H1 (cell line): ENCODE measurements around the gene AFF2. TPM values are rescaled to one million over a fixed set of nuclear protein-coding genes. Genes with fewer than 3 reads are reported as not detected.

Source experiments
- CTCF ChIA-PET: fragments of 300-600 bp; sonication (Branson Sonifier 250); formaldehyde crosslinking; loops from one replicate; lab custom pipeline; 2021; ENCODE audit not compliant: partially characterized antibody; lab: Charles Lee
- POLR2A ChIA-PET: fragments of 300-600 bp; sonication (Branson Sonifier 250); formaldehyde crosslinking; loops from one replicate; lab custom pipeline; 2021; ENCODE audit warnings: inconsistent platforms; ENCODE audit not compliant: partially characterized antibody; lab: Charles Lee
- DNase-seq, 2 experiments: peaks; one replicate each; pipeline versions ENCODE4 v3.0.0 to v3.0.0-alpha.2; 2010 to 2022; ENCODE audit warnings: low spot score in 2 of 2, low read depth in 1 of 2, mixed read lengths in 1 of 2
- FAIRE-seq: peaks from 2 replicates; lab custom pipeline; 2011; peaks lifted over from hg19 to GRCh38; lab: Jason Lieb, UNC
- H2AFZ ChIP-seq: 2 replicates; pipeline ENCODE4 v1.8.1; 2012; ENCODE audit warnings: low read length, inconsistent platforms
- H2AK5ac ChIP-seq: 2 replicates; pipeline ENCODE4 v1.6.1; 2013; ENCODE audit warnings: low read depth, low read length
- H2BK120ac ChIP-seq: replicated peaks from 2 replicates; pipeline ENCODE3; 2013; ENCODE audit warnings: low read depth, low read length, inconsistent platforms
- H2BK12ac ChIP-seq: 2 replicates; pipeline ENCODE4 v1.6.1; 2013; ENCODE audit warnings: low read depth, low read length
- H2BK15ac ChIP-seq: 2 replicates; pipeline ENCODE4 v1.6.1; 2013; ENCODE audit warnings: low read length
- H2BK20ac ChIP-seq: 2 replicates; pipeline ENCODE4 v1.6.1; 2013; ENCODE audit warnings: low read length
- H2BK5ac ChIP-seq: 2 replicates; pipeline ENCODE4 v1.6.1; 2013; ENCODE audit warnings: low read depth, low read length
- H3K14ac ChIP-seq: 2 replicates; pipeline ENCODE4 v1.6.1; 2013; ENCODE audit warnings: inconsistent platforms; ENCODE audit not compliant: insufficient read length
- H3K18ac ChIP-seq: 2 replicates; pipeline ENCODE4 v1.6.1; 2013; ENCODE audit warnings: low read length; ENCODE audit errors: extremely low read depth
- H3K23ac ChIP-seq: 2 replicates; pipeline ENCODE4 v1.6.1; 2013; ENCODE audit warnings: inconsistent platforms; ENCODE audit not compliant: insufficient read length
- H3K23me2 ChIP-seq: 2 replicates; pipeline ENCODE4 v1.6.1; 2013; ENCODE audit warnings: low read depth, low read length
- H3K27ac ChIP-seq: 2 replicates; pipeline ENCODE4 v1.6.1; 2011; ENCODE audit warnings: low read depth, low read length, inconsistent platforms
- H3K27me3 ChIP-seq, 4 experiments: replicated peaks in 1 of 4; 1 replicate in 1 of 4; 2 replicates in 3 of 4; pipeline versions ENCODE4 v1.6.1 to v1.8.1; 2011 to 2013; ENCODE audit warnings: low read length in 3 of 4, mild to moderate bottlenecking in 3 of 4, inconsistent platforms in 2 of 4, mixed read lengths in 2 of 4, moderate library complexity in 1 of 4; ENCODE audit not compliant: control insufficient read depth in 3 of 4, insufficient read depth in 3 of 4; ENCODE audit errors: extremely low read depth in 1 of 4
- H3K36me3 ChIP-seq, 4 experiments: 2 replicates each; pipeline versions ENCODE4 v1.6.1 to v1.8.1; 2011 to 2013; ENCODE audit warnings: mild to moderate bottlenecking in 4 of 4, low read length in 3 of 4, moderate library complexity in 2 of 4, control low read depth in 1 of 4, inconsistent platforms in 1 of 4; ENCODE audit not compliant: insufficient read depth in 4 of 4, control insufficient read depth in 2 of 4
- H3K4ac ChIP-seq: replicated peaks from 2 replicates; pipeline ENCODE3; 2013; ENCODE audit warnings: low read length, low read depth, mixed read lengths, inconsistent platforms; ENCODE audit not compliant: insufficient read length
- H3K4me1 ChIP-seq, 4 experiments: replicated peaks in 1 of 4; 1 replicate in 1 of 4; 2 replicates in 3 of 4; pipeline versions ENCODE4 v1.6.1 to v1.8.1; 2011 to 2013; ENCODE audit warnings: low read length in 3 of 4, inconsistent platforms in 2 of 4, mixed read lengths in 1 of 4; ENCODE audit not compliant: insufficient read depth in 4 of 4, control insufficient read depth in 3 of 4
- H3K4me2 ChIP-seq, 2 experiments: 2 replicates each; pipeline versions ENCODE4 v1.6.1 to v1.8.1; 2011 to 2013; ENCODE audit warnings: low read depth in 2 of 2, low read length in 2 of 2, control low read depth in 1 of 2, inconsistent platforms in 1 of 2, mild to moderate bottlenecking in 1 of 2; ENCODE audit not compliant: insufficient read depth in 1 of 2
- H3K4me3 ChIP-seq, 4 experiments: fragments of 200-600, 300-600 bp in 1 of 4; sonication (generic), shearing (Covaris generic), sonication (Bioruptor Twin) in 1 of 4; 2 replicates each; pipeline versions ENCODE4 v1.5.1 to v1.8.1; 2011 to 2016; ENCODE audit warnings: low read length in 4 of 4, low read depth in 3 of 4, control low read depth in 2 of 4, inconsistent platforms in 2 of 4, mild to moderate bottlenecking in 2 of 4, mixed read lengths in 1 of 4, moderate library complexity in 1 of 4; ENCODE audit not compliant: insufficient read depth in 2 of 4; ENCODE audit errors: extremely low read depth in 1 of 4
- H3K56ac ChIP-seq: replicated peaks from 2 replicates; pipeline ENCODE3; 2013; ENCODE audit warnings: low read depth, mild to moderate bottlenecking, mixed read lengths, low read length, inconsistent platforms; ENCODE audit not compliant: insufficient read length
- H3K79me1 ChIP-seq: 2 replicates; pipeline ENCODE4 v1.6.1; 2013; ENCODE audit warnings: low read depth, low read length, control low read depth
- H3K79me2 ChIP-seq, 2 experiments: 2 replicates each; pipeline versions ENCODE4 v1.6.1 to v1.8.1; 2012 to 2013; ENCODE audit warnings: low read length in 2 of 2, mild to moderate bottlenecking in 2 of 2, inconsistent platforms in 1 of 2; ENCODE audit not compliant: insufficient read depth in 2 of 2, control insufficient read depth in 1 of 2
- H3K9ac ChIP-seq, 4 experiments: replicated peaks in 1 of 4; 1 replicate in 1 of 4; 2 replicates in 3 of 4; pipeline versions ENCODE4 v1.6.1 to v1.8.1; 2011 to 2013; ENCODE audit warnings: low read depth in 3 of 4, low read length in 3 of 4, control low read depth in 2 of 4, mild to moderate bottlenecking in 2 of 4, moderate library complexity in 2 of 4, inconsistent platforms in 1 of 4; ENCODE audit errors: extremely low read depth in 1 of 4
- H3K9me3 ChIP-seq, 2 experiments: 2 replicates each; pipeline versions ENCODE4 v1.6.1 to v1.8.1; 2012 to 2013; ENCODE audit warnings: mild to moderate bottlenecking in 2 of 2, moderate library complexity in 2 of 2, control low read depth in 1 of 2, inconsistent platforms in 1 of 2, low read depth in 1 of 2, low read length in 1 of 2, mixed read lengths in 1 of 2; ENCODE audit not compliant: insufficient read depth in 2 of 2
- H4K20me1 ChIP-seq, 2 experiments: replicated peaks in 1 of 2; 2 replicates each; pipeline versions ENCODE3 to v1.8.1; 2011 to 2013; ENCODE audit warnings: inconsistent platforms in 2 of 2, low read length in 2 of 2, mild to moderate bottlenecking in 1 of 2; ENCODE audit not compliant: insufficient read depth in 2 of 2, control insufficient read depth in 1 of 2
- H4K5ac ChIP-seq: 2 replicates; pipeline ENCODE4 v1.6.1; 2013; ENCODE audit warnings: low read length, low read depth, mixed read lengths, inconsistent platforms; ENCODE audit not compliant: insufficient read length
- H4K8ac ChIP-seq: 2 replicates; pipeline ENCODE4 v1.8.0; 2013; ENCODE audit warnings: mild to moderate bottlenecking, moderate library complexity, low read length, inconsistent platforms; ENCODE audit not compliant: insufficient read depth; ENCODE audit errors: extremely low read depth
- H4K91ac ChIP-seq: replicated peaks from 2 replicates; pipeline ENCODE3; 2013; ENCODE audit warnings: low read length, mixed read lengths, inconsistent platforms; ENCODE audit not compliant: insufficient read length
- KDM1A ChIP-seq: fragments of 200-600, 300-600 bp; sonication (generic); IDR thresholded peaks from 2 replicates; pipeline ENCODE4 v1.7.1; 2016; ENCODE audit warnings: mild to moderate bottlenecking, low read length, borderline replicate concordance
- TAF1 ChIP-seq: IDR thresholded peaks from 2 replicates; pipeline ENCODE4 v1.6.1; 2011; ENCODE audit warnings: mild to moderate bottlenecking, low read depth, low read length
- WGBS, 2 experiments: shearing (Covaris generic) in 1 of 2; methylation state at CpG; one replicate each; pipeline versions ENCODE4 v1.1.6 to v1.1.7; 2013 to 2015; ENCODE audit warnings: low lambda C conversion rate in 2 of 2, mixed read lengths in 2 of 2, inconsistent platforms in 1 of 2, low coverage in 1 of 2, missing lambda C conversion rate in 1 of 2; ENCODE audit not compliant: insufficient replicate concordance in 2 of 2, insufficient coverage in 1 of 2, insufficient read length in 1 of 2; ENCODE audit errors: extremely low coverage in 1 of 2, missing lambda C conversion rate in 1 of 2; 5-methylcytosine and 5-hydroxymethylcytosine counted together
- polyA plus RNA-seq, 7 experiments: library from polyadenylated mRNA; depleted of rRNA in 3 of 7; stranded (reverse) in 5 of 7; unstranded in 2 of 7; fragments of >200 nt in 5 of 7; fragments of 200-250 nt in 2 of 7; gene quantifications; 1 replicate in 5 of 7; 2 replicates in 1 of 7; 4 replicates in 1 of 7; pipeline versions ENCODE4 v1.2.1 to v1.2.3, GENCODE V29; 2011 to 2013; ENCODE audit warnings: missing spikeins in 2 of 7, mixed read lengths in 2 of 7
- total RNA-seq: library from RNA; stranded (reverse); fragmentation: NEBNext Ultra II Directional; extraction: Animal tissue kit (Norgen Biotek cat#: 25700); gene quantifications from 2 replicates; pipeline ENCODE4 v1.2.1, GENCODE V29; 2021

AFF2 gene
- total and polyA plus RNA-seq, 2 of the 8 experiments (the other 6 are each of a cell fraction or from before 2014, with no cell fraction given), result 2.0 to 7.3 TPM

DNA sequence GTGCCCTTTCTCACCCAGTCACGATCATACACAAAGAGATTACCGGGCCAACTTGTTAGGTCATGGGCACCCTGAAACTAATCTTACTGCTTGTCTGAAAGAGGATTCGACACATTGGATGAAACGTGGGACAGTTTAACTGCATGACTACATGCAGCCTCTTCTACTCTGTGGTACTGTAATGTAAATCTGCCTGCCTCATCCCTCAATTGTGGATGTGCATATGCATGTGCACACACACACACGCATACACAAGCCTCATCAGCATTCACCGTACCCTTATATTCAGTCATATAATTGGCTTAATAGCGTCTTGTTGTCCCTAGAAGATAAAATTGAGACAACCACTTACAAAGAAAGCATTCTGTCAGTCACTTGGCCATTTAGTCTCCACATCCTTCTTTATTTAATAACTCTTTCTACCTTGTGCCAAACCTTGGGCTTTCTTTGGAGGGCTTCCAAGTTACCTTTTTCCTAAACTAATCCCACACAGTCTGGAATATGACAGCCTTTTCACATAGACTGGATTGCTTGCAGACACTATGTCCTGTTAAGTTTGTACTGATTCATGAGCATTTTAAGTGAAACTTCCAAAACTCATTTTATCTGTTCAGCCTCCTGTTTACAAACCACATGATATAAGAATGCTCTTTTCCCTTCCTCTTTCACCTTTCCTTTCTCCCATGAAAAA is 132.9 kb downstream of the AFF2 start:
- no peak overlapping the region for H2AK5ac ChIP-seq
- H3K27me3 ChIP-seq, result no peaks in the 10 kb centered on the region
- no peaks in the 10 kb centered on the region for H3K79me1 ChIP-seq
- ChIA-PET POLR2A (no interaction called here), CTCF (no interaction called here)
- no peak overlapping the region for H2AFZ ChIP-seq
- no peak overlapping the region for H4K8ac ChIP-seq
- 91% methylated on average over 7 of the region's 7 CpGs; no CpG with 5 or more reads in 1 of the 2 experiments for WGBS, 2 experiments
- H3K9me3 ChIP-seq, result no peaks in the 10 kb centered on the region
- DNase-seq (no peak), FAIRE-seq (no peak)
- no peak overlapping the region for H3K4me2 ChIP-seq
- no peak overlapping the region for H2BK20ac ChIP-seq
- no peak overlapping the region for H3K23ac ChIP-seq
- H4K20me1 ChIP-seq, result no peaks in the 10 kb centered on the region
- no peaks in the 10 kb centered on the region for H3K36me3 ChIP-seq
- no peak overlapping the region for H2BK5ac ChIP-seq
- no peak overlapping the region for H4K5ac ChIP-seq
- H3K4me1 ChIP-seq, result no peaks in the 10 kb centered on the region
- no peaks in the 10 kb centered on the region for H3K23me2 ChIP-seq
- no peak overlapping the region for H2BK12ac ChIP-seq
- H3K14ac ChIP-seq, result no peak overlapping the region
- H3K79me2 ChIP-seq, result no peaks in the 10 kb centered on the region
- no peak overlapping the region for H4K91ac ChIP-seq
- H3K56ac ChIP-seq, result no peak overlapping the region
- H3K18ac ChIP-seq, result no peak overlapping the region
- H2BK15ac ChIP-seq, result no peak overlapping the region
- H3K9ac ChIP-seq, result no peak overlapping the region
- no peak overlapping the region for H3K27ac ChIP-seq
- no peak overlapping the region for H3K4ac ChIP-seq
- H2BK120ac ChIP-seq, result no peak overlapping the region
- no peak overlapping the region for H3K4me3 ChIP-seq
- no peak for TF ChIP-seq TAF1
- TF ChIP-seq KDM1A, result no peak
